ENCODE results near the gene SLC25A47.

SLC25A47 gene

DNA sequence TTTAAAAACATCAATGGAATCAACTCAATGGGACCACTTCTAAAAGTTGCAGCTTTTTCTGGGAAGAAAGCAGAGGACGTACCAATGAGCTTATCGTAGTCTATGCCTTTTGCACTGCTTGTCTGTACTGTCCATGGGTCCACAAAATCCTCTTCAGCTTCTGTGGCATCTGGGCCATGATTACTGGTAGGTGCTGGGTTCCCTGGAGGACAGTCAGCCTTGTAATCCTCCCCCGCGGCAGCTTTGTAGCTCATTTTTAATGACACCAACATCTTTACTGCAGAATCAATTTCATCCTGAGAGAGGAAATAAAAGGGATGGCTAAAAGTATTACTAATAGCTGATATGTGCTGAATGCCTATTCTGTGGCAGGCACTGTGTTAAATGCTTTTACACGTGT is 38.5 kb downstream of the SLC25A47 start:
- H3K4me3 ChIP-seq (replicated peaks; ENCODE audit: low read depth, low read length) = no peak overlapping the region
- TF ChIP-seq, protein P1, sequence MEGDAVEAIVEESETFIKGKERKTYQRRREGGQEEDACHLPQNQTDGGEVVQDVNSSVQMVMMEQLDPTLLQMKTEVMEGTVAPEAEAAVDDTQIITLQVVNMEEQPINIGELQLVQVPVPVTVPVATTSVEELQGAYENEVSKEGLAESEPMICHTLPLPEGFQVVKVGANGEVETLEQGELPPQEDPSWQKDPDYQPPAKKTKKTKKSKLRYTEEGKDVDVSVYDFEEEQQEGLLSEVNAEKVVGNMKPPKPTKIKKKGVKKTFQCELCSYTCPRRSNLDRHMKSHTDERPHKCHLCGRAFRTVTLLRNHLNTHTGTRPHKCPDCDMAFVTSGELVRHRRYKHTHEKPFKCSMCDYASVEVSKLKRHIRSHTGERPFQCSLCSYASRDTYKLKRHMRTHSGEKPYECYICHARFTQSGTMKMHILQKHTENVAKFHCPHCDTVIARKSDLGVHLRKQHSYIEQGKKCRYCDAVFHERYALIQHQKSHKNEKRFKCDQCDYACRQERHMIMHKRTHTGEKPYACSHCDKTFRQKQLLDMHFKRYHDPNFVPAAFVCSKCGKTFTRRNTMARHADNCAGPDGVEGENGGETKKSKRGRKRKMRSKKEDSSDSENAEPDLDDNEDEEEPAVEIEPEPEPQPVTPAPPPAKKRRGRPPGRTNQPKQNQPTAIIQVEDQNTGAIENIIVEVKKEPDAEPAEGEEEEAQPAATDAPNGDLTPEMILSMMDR (IDR thresholded peaks at IDR 0.05; ENCODE audit: low read depth, low read length, missing control alignments) = no peak
- no peak for DNase-seq (ENCODE audit: extremely low read depth, low read depth)

DNA sequence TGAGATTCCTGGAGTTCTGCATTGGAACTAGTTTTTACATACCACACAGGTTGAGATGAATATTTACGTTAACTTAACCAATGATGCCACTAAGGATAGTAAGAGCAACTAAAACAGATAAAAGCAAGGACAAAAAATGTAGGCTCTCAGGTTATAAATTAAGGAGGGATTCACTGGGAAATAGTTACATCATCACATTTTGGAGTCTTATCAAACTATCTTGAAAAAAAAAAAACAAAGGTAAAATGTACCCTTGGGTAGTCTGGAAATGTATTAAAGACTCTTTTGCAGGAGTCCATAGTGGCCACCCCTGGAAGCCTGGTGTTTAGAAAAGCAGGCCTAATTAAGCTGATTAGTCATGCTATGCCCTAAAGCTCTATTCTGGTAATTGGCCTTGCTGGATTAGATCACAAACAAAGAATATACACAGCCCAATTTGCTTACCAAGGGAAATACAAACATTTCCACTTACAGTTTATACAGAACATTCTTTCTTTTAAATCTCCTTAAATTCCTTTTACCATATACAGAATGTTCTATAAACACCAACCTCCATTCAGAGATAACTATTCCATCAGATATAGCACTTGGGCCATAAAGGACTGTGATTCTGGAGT is 39.3 kb downstream of the SLC25A47 start:
- no peak for DNase-seq (ENCODE audit: extremely low read depth, low read depth)
- TF ChIP-seq, protein P1 (IDR thresholded peaks at IDR 0.05; ENCODE audit: low read depth, low read length, missing control alignments) = no peak
- no peak overlapping the region for H3K4me3 ChIP-seq (replicated peaks; ENCODE audit: low read depth, low read length)

DNA sequence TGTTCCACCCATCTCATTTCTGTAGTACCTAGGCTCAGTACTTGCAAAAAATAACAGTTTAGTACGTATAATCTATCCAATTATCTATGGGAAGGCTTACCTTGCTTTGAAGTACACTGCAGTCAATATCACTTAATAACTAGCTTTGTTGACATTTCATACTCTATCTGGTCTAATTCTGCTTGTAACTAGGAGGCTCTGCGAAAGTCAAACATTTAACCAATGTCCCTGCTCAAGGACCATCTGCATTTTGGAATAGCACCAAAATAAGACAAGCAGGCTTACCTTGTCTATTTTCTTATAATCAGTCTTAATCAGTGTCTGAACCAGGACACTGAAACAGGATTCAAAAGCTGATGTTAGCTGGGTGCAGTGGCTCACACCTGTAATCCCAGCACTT is 39.9 kb downstream of the SLC25A47 start:
- DNase-seq (ENCODE audit: extremely low read depth, low read depth) = no peak
- TF ChIP-seq, protein P1 (IDR thresholded peaks at IDR 0.05; ENCODE audit: low read depth, low read length, missing control alignments) = no peak
- no peak overlapping the region for H3K4me3 ChIP-seq (replicated peaks; ENCODE audit: low read depth, low read length)

DNA sequence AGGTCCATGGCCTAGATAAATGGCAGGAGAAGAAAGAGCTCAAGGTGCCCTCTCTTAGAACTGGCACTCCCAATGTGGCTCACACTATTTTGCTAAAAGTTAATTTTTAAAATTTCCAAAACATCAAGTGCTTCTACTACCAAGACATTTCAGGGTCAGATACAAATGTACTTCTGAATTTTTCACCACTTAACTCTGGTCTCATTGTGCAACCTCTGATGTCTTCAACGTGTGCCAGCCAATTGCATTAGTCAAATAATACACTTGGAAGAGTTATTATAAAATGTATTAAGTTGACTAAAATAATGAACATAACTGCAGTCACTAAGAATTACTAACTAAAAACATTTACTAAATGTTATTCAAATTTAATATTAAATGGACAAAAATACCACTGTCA is 41.3 kb downstream of the SLC25A47 start:
- DNase-seq (ENCODE audit: extremely low read depth, low read depth) = no peak
- TF ChIP-seq, protein P1 (IDR thresholded peaks at IDR 0.05; ENCODE audit: low read depth, low read length, missing control alignments) = no peak
- H3K4me3 ChIP-seq (replicated peaks; ENCODE audit: low read depth, low read length) = no peak overlapping the region

DNA sequence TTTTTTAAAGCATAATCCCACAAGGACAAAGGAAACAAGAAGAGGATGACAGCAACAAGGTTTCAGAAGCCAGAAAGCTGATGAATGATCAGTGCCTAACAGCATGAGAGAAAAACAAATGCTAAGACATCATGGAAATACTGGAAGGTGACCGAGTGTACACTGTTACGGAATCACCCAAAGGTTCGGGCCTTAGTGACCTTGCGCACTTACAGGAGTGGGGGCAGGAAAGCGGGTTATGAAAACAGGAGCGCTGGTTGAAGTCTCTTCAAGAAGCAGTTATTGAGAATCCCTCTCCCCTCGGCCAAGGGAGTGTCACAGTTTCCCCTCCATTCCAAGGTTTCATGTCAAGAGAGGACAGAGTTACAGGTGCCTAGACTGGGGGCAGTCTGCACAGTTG is 42.6 kb downstream of the SLC25A47 start:
- DNase-seq (ENCODE audit: extremely low read depth, low read depth) = no peak
- no peak overlapping the region for H3K4me3 ChIP-seq (replicated peaks; ENCODE audit: low read depth, low read length)
- TF ChIP-seq, protein P1 (IDR thresholded peaks at IDR 0.05; ENCODE audit: low read depth, low read length, missing control alignments) = no peak

DNA sequence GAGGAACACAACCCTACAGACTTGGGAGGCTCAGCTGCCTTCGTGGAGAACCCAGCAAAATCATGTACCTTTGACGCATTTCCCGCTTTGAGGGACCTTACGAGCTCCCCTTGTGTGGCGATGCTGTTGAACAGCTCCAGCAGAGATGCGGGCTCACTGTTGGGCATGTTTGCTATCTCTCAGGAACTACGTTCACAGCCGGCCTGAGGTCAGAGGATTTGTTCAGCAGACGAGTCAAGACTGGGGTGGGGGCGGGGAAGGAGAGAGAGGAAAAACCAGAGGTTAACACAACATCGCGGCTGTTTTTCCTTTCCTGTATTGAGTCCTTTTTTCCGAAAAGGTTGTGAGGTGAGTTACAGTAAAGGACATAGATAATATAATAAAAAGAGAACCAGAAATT is 45.9 kb downstream of the SLC25A47 start:
- H3K4me3 ChIP-seq (replicated peaks; ENCODE audit: low read depth, low read length) = no peak overlapping the region
- TF ChIP-seq, protein P1 (IDR thresholded peaks at IDR 0.05; ENCODE audit: low read depth, low read length, missing control alignments) = no peak

DNA sequence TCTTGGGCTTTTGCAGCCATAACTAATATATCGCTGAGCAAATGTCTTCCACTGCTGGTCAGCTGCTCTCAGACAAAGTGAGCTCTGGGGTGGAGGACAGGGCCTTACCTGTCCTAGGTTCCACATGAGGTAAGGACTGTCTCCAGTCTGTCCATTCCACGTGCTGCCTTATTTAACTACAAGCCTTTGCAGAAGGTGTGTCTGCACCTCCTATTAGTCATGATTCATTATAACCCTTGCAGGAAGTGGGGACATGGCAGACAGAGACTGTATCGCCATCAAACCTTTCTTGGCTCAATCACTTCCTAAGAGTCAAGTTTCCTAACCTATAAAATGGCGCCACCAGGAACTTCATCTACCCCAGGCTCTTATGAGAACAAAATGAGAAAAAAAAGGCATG is 46.9 kb downstream of the SLC25A47 start:
- TF ChIP-seq, protein P1 (IDR thresholded peaks at IDR 0.05; ENCODE audit: low read depth, low read length, missing control alignments) = no peak
- DNase-seq (ENCODE audit: extremely low read depth, low read depth) = no peak
- H3K4me3 ChIP-seq (replicated peaks; ENCODE audit: low read depth, low read length) = no peak overlapping the region

More for the DNA sequence above, 45.9 kb downstream of the SLC25A47 start:
- DNase-seq (ENCODE audit: extremely low read depth, low read depth) = no peak
